HCT116 (cell line): ENCODE measurements around the gene SFXN1. TPM values are rescaled to one million over a fixed set of nuclear protein-coding genes. Genes with fewer than 3 reads are reported as not detected.

Source experiments
- ATAC-seq: fragments of 200-7000 bp; cut with Tn5 transposase; 2 replicates; pipeline ENCODE4 v1.9.1; 2020; ENCODE audit warnings: mild to moderate bottlenecking, moderate library complexity
- BruUV-seq: library from RNA; stranded (reverse); fragments of 400-500 nt; replicated peaks from 2 replicates; lab custom pipeline; 2021; lab: Mats Ljungman, UMichigan
- CTCF ChIA-PET: fragments of 300-600 bp; sonication (Branson Sonifier 250); formaldehyde crosslinking; loops from one replicate; lab custom pipeline; 2021; ENCODE audit warnings: antibody characterized with exemption; lab: Charles Lee
- POLR2A ChIA-PET: fragments of 300-600, 350-600 bp; sonication (Branson Sonifier 250); formaldehyde crosslinking; loops from one replicate; lab custom pipeline; 2021; ENCODE audit warnings: antibody characterized with exemption; lab: Charles Lee
- RAD21 ChIA-PET, 2 experiments: fragments of 300-600 bp; sonication (Branson Sonifier 250); formaldehyde crosslinking; loops; one replicate each; lab custom pipeline; 2023; ENCODE audit warnings: low total read pairs in 2 of 2; ENCODE audit not compliant: uncharacterized antibody in 2 of 2, unreplicated experiment in 2 of 2, low non-redundant PET in 1 of 2; lab: Charles Lee
- DNase-seq: peaks from one replicate; pipeline ENCODE4 v3.0.0-alpha.2; 2010; ENCODE audit warnings: low read depth, low spot score
- H2AFZ ChIP-seq: fragments of 200-600 bp; shearing (Covaris generic), sonication (generic); 2 replicates; pipeline ENCODE4 v1.6.1; 2017; ENCODE audit warnings: low read depth, mixed run types, mixed read lengths, antibody characterized with exemption, low read length; ENCODE audit not compliant: poor library complexity, severe bottlenecking
- H3K27ac ChIP-seq: 2 replicates; pipeline ENCODE4 v1.5.1; 2012; ENCODE audit warnings: low read depth, low read length
- H3K27me3 ChIP-seq: fragments of 200-600 bp; sonication (generic); 2 replicates; pipeline ENCODE4 v1.6.1; 2016; ENCODE audit warnings: mixed run types, low read length, mixed read lengths; ENCODE audit not compliant: insufficient read depth
- H3K36me3 ChIP-seq, 2 experiments: fragments of 200-500 bp in 1 of 2; fragments of 200-600 bp in 1 of 2; sonication (Bioruptor generic) in 1 of 2; sonication (generic) in 1 of 2; 2 replicates each; pipeline versions ENCODE4 v1.5.1 to v1.6.1; 2014 to 2016; ENCODE audit warnings: low read length in 2 of 2, inconsistent platforms in 1 of 2, mixed read lengths in 1 of 2, mixed run types in 1 of 2; ENCODE audit not compliant: insufficient read depth in 2 of 2, control insufficient read depth in 1 of 2
- H3K4me1 ChIP-seq, 2 experiments: fragments of 200-600 bp in 1 of 2; sonication (generic) in 1 of 2; 2 replicates each; pipeline versions ENCODE4 v1.5.1 to v1.6.1; 2012 to 2017; ENCODE audit warnings: low read length in 2 of 2, inconsistent platforms in 1 of 2, mild to moderate bottlenecking in 1 of 2, mixed read lengths in 1 of 2, mixed run types in 1 of 2, moderate library complexity in 1 of 2; ENCODE audit not compliant: insufficient read depth in 2 of 2, control insufficient read depth in 1 of 2
- H3K4me2 ChIP-seq: fragments of 200-600 bp; sonication (generic); 2 replicates; pipeline ENCODE4 v1.6.1; 2017; ENCODE audit warnings: mixed run types, low read length, mixed read lengths
- H3K4me3 ChIP-seq, 2 experiments: fragments of 200-600 bp in 1 of 2; sonication (generic) in 1 of 2; replicated peaks in 1 of 2; 2 replicates each; pipeline ENCODE4 v1.5.1; 2011 to 2016; ENCODE audit warnings: low read length in 2 of 2, control low read depth in 1 of 2, low read depth in 1 of 2, mild to moderate bottlenecking in 1 of 2, mixed read lengths in 1 of 2, mixed run types in 1 of 2
- H3K79me2 ChIP-seq: fragments of 200-600 bp; sonication (generic); 2 replicates; pipeline ENCODE4 v1.6.1; 2017; ENCODE audit warnings: mild to moderate bottlenecking, mixed run types, low read length, moderate library complexity, mixed read lengths; ENCODE audit not compliant: insufficient read depth
- H3K9ac ChIP-seq: fragments of 200-600 bp; sonication (generic); 2 replicates; pipeline ENCODE4 v1.6.1; 2016; ENCODE audit warnings: low read length, mixed read lengths
- H3K9me2 ChIP-seq: fragments of 200-600 bp; sonication (generic), shearing (Covaris generic); 2 replicates; pipeline ENCODE4 v1.6.1; 2017; ENCODE audit warnings: mixed run types, mild to moderate bottlenecking, moderate library complexity; ENCODE audit not compliant: insufficient read depth
- H3K9me3 ChIP-seq, 2 experiments: fragments of 200-500 bp in 1 of 2; fragments of 200-600 bp in 1 of 2; sonication (Bioruptor generic) in 1 of 2; sonication (generic) in 1 of 2; 2 replicates each; pipeline ENCODE4 v1.6.1; 2014 to 2017; ENCODE audit warnings: low read length in 2 of 2, mixed read lengths in 2 of 2, inconsistent platforms in 1 of 2, low read depth in 1 of 2, mild to moderate bottlenecking in 1 of 2, mixed run types in 1 of 2, moderate library complexity in 1 of 2; ENCODE audit not compliant: control insufficient read depth in 1 of 2, insufficient read depth in 1 of 2
- H4K20me1 ChIP-seq: fragments of 200-600 bp; sonication (generic), shearing (Covaris generic); 2 replicates; pipeline ENCODE4 v1.6.1; 2017; ENCODE audit warnings: mixed run types, mild to moderate bottlenecking, moderate library complexity; ENCODE audit not compliant: insufficient read depth
- EGR1 ChIP-seq: IDR thresholded peaks from 2 replicates; pipeline ENCODE4 v1.6.1; 2012; ENCODE audit warnings: low read depth
- ELF1 ChIP-seq: IDR thresholded peaks from 2 replicates; pipeline ENCODE4 v1.6.1; 2012; ENCODE audit warnings: low read depth, borderline replicate concordance
- EZH2 ChIP-seq: fragments of 200-600 bp; sonication (generic); IDR thresholded peaks from 2 replicates; pipeline ENCODE4 v1.6.1; 2017; ENCODE audit warnings: antibody characterized with exemption, mixed run types
- EZH2phosphoT487 ChIP-seq: fragments of 200-600 bp; IDR thresholded peaks from 2 replicates; pipeline ENCODE4 v1.6.1; 2018; ENCODE audit warnings: antibody characterized with exemption, borderline replicate concordance
- FOSL1 ChIP-seq: IDR thresholded peaks from 2 replicates; pipeline ENCODE4 v1.6.1; 2012; ENCODE audit warnings: low read depth
- POLR2AphosphoS5 ChIP-seq: IDR thresholded peaks from 2 replicates; pipeline ENCODE4 v1.6.1; 2011; ENCODE audit warnings: mild to moderate bottlenecking, low read depth, low read length, moderate library complexity
- SIN3A ChIP-seq: IDR thresholded peaks from 2 replicates; pipeline ENCODE4 v1.6.1; 2012; ENCODE audit warnings: low read depth
- SP1 ChIP-seq: IDR thresholded peaks from 2 replicates; pipeline ENCODE4 v1.6.1; 2012; ENCODE audit warnings: low read depth
- SRF ChIP-seq: IDR thresholded peaks from 2 replicates; pipeline ENCODE4 v1.6.1; 2012; ENCODE audit warnings: low read depth
- TCF7L2 ChIP-seq: IDR thresholded peaks from 2 replicates; pipeline ENCODE4 v1.7.0; 2011; ENCODE audit warnings: borderline replicate concordance, inconsistent platforms; ENCODE audit not compliant: insufficient read depth, insufficient read length; ENCODE audit errors: extremely low read depth
- YY1 ChIP-seq: IDR thresholded peaks from 2 replicates; pipeline ENCODE4 v1.6.1; 2011; ENCODE audit warnings: low read length, low read depth, moderate library complexity, mild to moderate bottlenecking; ENCODE audit not compliant: insufficient replicate concordance; ENCODE audit errors: extremely low read depth
- ZNF274 ChIP-seq: fragments of 200-500 bp; sonication (Bioruptor generic); IDR thresholded peaks from 2 replicates; pipeline ENCODE4 v1.6.1; 2014; ENCODE audit warnings: mild to moderate bottlenecking, low read depth, low read length, inconsistent platforms
- intact Hi-C: fragments of 100-400 bp; cut with micrococcal nuclease; formaldehyde crosslinking; loops from 2 replicates; pipeline ENCODE4 v1.10.0; 2022
- total RNA-seq: library from RNA; stranded (reverse); gene quantifications from one replicate; pipeline ENCODE4 v1.2.1, GENCODE V29; 2021; ENCODE audit not compliant: unreplicated experiment
- TF ChIP-seq, protein P1 (sequence below): IDR thresholded peaks from 2 replicates; pipeline ENCODE4 v1.6.1; 2011; ENCODE audit warnings: mild to moderate bottlenecking, low read length, moderate library complexity; ENCODE audit not compliant: insufficient replicate concordance; ENCODE audit errors: extremely low read depth
- TF ChIP-seq, protein P2 (sequence below): IDR thresholded peaks from 2 replicates; pipeline ENCODE4 v1.6.1; 2012; ENCODE audit warnings: low read depth

Gene SFXN1
- total RNA-seq, 1 experiment from 2014 or later, result 145 TPM

DNA sequence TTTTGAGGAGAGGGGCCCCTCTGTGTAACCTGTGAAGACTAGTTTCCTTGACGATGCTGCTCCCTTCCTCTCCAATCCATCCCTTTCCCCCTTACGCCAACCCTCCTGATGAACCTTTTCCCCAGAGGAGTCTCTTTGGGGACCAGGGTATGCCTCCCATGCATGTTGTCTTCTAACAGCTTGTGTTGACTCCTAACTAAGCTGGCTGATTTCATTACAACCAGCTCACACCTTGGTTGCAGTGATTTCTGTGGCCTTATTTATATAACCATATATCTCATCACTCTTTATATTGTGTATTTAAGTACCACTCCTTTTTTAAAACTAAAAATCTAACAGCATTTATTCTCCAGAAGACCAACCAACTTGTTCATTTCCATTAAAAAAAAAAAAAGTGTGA lies 42.5 kb downstream of the SFXN1 start:
- Histone ChIP-seq H3K36me3 (peaks cover 60 to 67% of the 10 kb centered on the region in 2 experiments), H3K27ac (no peak overlapping the region), H3K9ac (no peak overlapping the region), H3K4me2 (no peak overlapping the region), H3K27me3 (no peaks in the 10 kb centered on the region), H3K9me2 (no peaks in the 10 kb centered on the region), H4K20me1 (0 out of 2 replicates have a peak, but pooled peaks cover 3% of the 10 kb centered on the region), H3K9me3 (no peaks in the 10 kb centered on the region), H3K4me1 (peaks cover 10 to 16% of the 10 kb centered on the region in 2 experiments; a peak in 3 of 4 replicates), H2AFZ (no peak overlapping the region), H3K79me2 (no peaks in the 10 kb centered on the region), H3K4me3 (no peak overlapping the region)
- ChIA-PET CTCF (no interaction called here), RAD21 (no interaction called here), POLR2A (no interaction called here)
- no peak for TF ChIP-seq SIN3A
- no peak for TF ChIP-seq POLR2AphosphoS5
- TF ChIP-seq ZNF274, result no peak
- DNase-seq (no peak), ATAC-seq (no peak)
- intact Hi-C loops, result no loop called here
- no TSS peak for BruUV-seq

DNA sequence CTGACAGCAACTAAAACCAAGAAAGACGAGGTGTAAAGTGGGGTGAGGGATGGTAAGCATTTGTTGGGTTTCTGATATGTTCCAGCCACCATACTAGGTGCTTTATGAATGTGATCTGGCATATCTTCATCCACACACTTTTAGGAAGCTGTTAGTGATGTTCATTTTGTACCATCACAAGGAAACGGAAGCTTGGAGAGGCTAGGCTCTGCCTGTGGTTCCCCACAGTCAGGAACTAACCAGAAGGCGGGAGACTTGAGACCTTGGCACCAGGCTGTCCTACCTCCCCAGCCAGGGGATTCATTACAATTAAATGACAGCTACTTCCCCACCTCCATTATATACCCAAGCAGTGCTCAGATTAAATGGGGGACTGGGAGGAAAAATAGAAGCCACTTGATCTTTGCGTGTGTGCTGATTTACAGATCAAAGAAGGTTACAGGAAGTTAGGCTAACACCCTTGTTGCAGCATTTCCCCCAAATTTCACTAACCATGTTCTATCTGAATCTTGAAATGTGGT lies 43.0 kb downstream of the SFXN1 start:
- Histone ChIP-seq H3K9me2 (no peaks in the 10 kb centered on the region), H3K36me3 (peaks cover 63 to 72% of the 10 kb centered on the region in 2 experiments), H3K9ac (no peak overlapping the region), H3K79me2 (no peaks in the 10 kb centered on the region), H3K4me2 (no peak overlapping the region), H2AFZ (no peak overlapping the region), H4K20me1 (0 out of 2 replicates have a peak, but pooled peaks cover 3% of the 10 kb centered on the region), H3K9me3 (no peaks in the 10 kb centered on the region), H3K27me3 (no peaks in the 10 kb centered on the region), H3K4me1 (peaks cover 10 to 16% of the 10 kb centered on the region in 2 experiments; a peak in 3 of 4 replicates), H3K4me3 (no peak overlapping the region), H3K27ac (no peak overlapping the region)
- CTCF ChIA-PET, result no interaction called here
- POLR2A ChIA-PET, result no interaction called here
- DNase-seq (no peak), ATAC-seq (no peak)
- intact Hi-C loops, result no loop called here
- TF ChIP-seq EGR1 (no peak), ELF1 (no peak), EZH2phosphoT487 (no peak), POLR2AphosphoS5 (no peak), FOSL1 (no peak), EZH2 (no peak), SRF (no peak), YY1 (no peak), SP1 (no peak), TCF7L2 (no peak), ZNF274 (no peak), SIN3A (no peak)
- TF ChIP-seq, protein P1, sequence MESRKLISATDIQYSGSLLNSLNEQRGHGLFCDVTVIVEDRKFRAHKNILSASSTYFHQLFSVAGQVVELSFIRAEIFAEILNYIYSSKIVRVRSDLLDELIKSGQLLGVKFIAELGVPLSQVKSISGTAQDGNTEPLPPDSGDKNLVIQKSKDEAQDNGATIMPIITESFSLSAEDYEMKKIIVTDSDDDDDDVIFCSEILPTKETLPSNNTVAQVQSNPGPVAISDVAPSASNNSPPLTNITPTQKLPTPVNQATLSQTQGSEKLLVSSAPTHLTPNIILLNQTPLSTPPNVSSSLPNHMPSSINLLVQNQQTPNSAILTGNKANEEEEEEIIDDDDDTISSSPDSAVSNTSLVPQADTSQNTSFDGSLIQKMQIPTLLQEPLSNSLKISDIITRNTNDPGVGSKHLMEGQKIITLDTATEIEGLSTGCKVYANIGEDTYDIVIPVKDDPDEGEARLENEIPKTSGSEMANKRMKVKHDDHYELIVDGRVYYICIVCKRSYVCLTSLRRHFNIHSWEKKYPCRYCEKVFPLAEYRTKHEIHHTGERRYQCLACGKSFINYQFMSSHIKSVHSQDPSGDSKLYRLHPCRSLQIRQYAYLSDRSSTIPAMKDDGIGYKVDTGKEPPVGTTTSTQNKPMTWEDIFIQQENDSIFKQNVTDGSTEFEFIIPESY, result no peak
- TF ChIP-seq, protein P2, sequence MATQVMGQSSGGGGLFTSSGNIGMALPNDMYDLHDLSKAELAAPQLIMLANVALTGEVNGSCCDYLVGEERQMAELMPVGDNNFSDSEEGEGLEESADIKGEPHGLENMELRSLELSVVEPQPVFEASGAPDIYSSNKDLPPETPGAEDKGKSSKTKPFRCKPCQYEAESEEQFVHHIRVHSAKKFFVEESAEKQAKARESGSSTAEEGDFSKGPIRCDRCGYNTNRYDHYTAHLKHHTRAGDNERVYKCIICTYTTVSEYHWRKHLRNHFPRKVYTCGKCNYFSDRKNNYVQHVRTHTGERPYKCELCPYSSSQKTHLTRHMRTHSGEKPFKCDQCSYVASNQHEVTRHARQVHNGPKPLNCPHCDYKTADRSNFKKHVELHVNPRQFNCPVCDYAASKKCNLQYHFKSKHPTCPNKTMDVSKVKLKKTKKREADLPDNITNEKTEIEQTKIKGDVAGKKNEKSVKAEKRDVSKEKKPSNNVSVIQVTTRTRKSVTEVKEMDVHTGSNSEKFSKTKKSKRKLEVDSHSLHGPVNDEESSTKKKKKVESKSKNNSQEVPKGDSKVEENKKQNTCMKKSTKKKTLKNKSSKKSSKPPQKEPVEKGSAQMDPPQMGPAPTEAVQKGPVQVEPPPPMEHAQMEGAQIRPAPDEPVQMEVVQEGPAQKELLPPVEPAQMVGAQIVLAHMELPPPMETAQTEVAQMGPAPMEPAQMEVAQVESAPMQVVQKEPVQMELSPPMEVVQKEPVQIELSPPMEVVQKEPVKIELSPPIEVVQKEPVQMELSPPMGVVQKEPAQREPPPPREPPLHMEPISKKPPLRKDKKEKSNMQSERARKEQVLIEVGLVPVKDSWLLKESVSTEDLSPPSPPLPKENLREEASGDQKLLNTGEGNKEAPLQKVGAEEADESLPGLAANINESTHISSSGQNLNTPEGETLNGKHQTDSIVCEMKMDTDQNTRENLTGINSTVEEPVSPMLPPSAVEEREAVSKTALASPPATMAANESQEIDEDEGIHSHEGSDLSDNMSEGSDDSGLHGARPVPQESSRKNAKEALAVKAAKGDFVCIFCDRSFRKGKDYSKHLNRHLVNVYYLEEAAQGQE, result no peak
- RAD21 ChIA-PET, result no interaction called here
- no TSS peak for BruUV-seq
